WTC11 (cell line): Measurements from ENCODE around the gene FANCD2. TPM values are rescaled to one million over a fixed set of nuclear protein-coding genes. Genes with fewer than 3 reads are reported as not detected.
A peak's percentile ranks its signal among the peaks of the same experiment; 100 is the strongest.

Experiments
- ATAC-seq: fragments of 200-7000 bp; cut with Tn5 transposase; 2 replicates; pipeline ENCODE4 v1.10.0; 2021; ENCODE audit warnings: mild to moderate bottlenecking, moderate library complexity
- CTCF ChIA-PET: fragments of 300-600 bp; sonication (Branson Sonifier 250); formaldehyde crosslinking; loops from one replicate; lab custom pipeline; 2021; ENCODE audit warnings: antibody characterized with exemption; lab: Charles Lee
- POLR2A ChIA-PET: fragments of 350-600 bp; sonication (Branson Sonifier 250); formaldehyde crosslinking; loops from one replicate; lab custom pipeline; 2021; ENCODE audit warnings: antibody characterized with exemption; lab: Charles Lee
- DNase-seq: peaks from one replicate; pipeline ENCODE4 v3.0.0; 2021; ENCODE audit warnings: low spot score
- H3K27ac Mint-ChIP-seq: 2 replicates; pipeline ENCODE4 v1.8.0; 2021; ENCODE audit warnings: mixed read lengths
- H3K27me3 Mint-ChIP-seq: 2 replicates; pipeline ENCODE4 v1.8.0; 2021; ENCODE audit warnings: low read depth, mild to moderate bottlenecking, moderate library complexity, mixed read lengths
- H3K36me3 Mint-ChIP-seq: 2 replicates; pipeline ENCODE4 v1.8.0; 2021; ENCODE audit warnings: mixed read lengths
- H3K4me1 Mint-ChIP-seq: 2 replicates; pipeline ENCODE4 v1.8.0; 2022; ENCODE audit warnings: mixed read lengths
- H3K4me3 Mint-ChIP-seq: 2 replicates; pipeline ENCODE4 v1.8.0; 2021; ENCODE audit warnings: mild to moderate bottlenecking, moderate library complexity, mixed read lengths
- H3K9me3 Mint-ChIP-seq: 2 replicates; pipeline ENCODE4 v1.8.0; 2021; ENCODE audit warnings: mixed read lengths
- AFF4 ChIP-seq: sonication (generic); formaldehyde crosslinking; IDR thresholded peaks from 2 replicates; pipeline ENCODE4 v1.8.1; 2023; ENCODE audit warnings: mild to moderate bottlenecking, missing genetic modification reagents, borderline replicate concordance
- ARID4B ChIP-seq: sonication (generic); formaldehyde crosslinking; IDR thresholded peaks from 2 replicates; pipeline ENCODE4 v1.8.0; 2023; ENCODE audit warnings: missing genetic modification reagents, mild to moderate bottlenecking, borderline replicate concordance
- ATF6 ChIP-seq: sonication (generic); formaldehyde crosslinking; IDR thresholded peaks from 2 replicates; pipeline ENCODE4 v1.8.1; 2023; ENCODE audit warnings: mild to moderate bottlenecking, missing genetic modification reagents
- ESRRA ChIP-seq: sonication (generic); formaldehyde crosslinking; IDR thresholded peaks from 2 replicates; pipeline ENCODE4 v1.8.1; 2022; ENCODE audit warnings: mild to moderate bottlenecking, missing genetic modification reagents, borderline replicate concordance
- JAZF1 ChIP-seq: fragments of 250-450 bp; sonication (Bioruptor Pico); IDR thresholded peaks from 2 replicates; pipeline ENCODE4 v1.9.0; 2021; ENCODE audit warnings: moderate library complexity, mild to moderate bottlenecking, inconsistent platforms
- NFYB ChIP-seq: sonication (generic); formaldehyde crosslinking; conservative IDR thresholded peaks from 2 replicates; pipeline ENCODE4 v1.8.0; 2022; ENCODE audit warnings: low read depth, missing genetic modification reagents
- NR2C2 ChIP-seq: sonication (generic); formaldehyde crosslinking; IDR thresholded peaks from 2 replicates; pipeline ENCODE4 v1.8.0; 2022; ENCODE audit warnings: mild to moderate bottlenecking, missing genetic modification reagents
- NR3C1 ChIP-seq: sonication (generic); formaldehyde crosslinking; conservative IDR thresholded peaks from 2 replicates; pipeline ENCODE4 v1.8.1; 2023; ENCODE audit warnings: low read depth, mild to moderate bottlenecking, missing genetic modification reagents
- RORB ChIP-seq: fragments of 250-450 bp; sonication (Bioruptor Pico); IDR thresholded peaks from 2 replicates; pipeline ENCODE4 v1.9.0; 2021; ENCODE audit warnings: mild to moderate bottlenecking
- SMAD4 ChIP-seq: sonication (generic); formaldehyde crosslinking; IDR thresholded peaks from 2 replicates; pipeline ENCODE4 v1.8.0; 2022; ENCODE audit warnings: mild to moderate bottlenecking, missing genetic modification reagents
- SP1 ChIP-seq: sonication (generic); formaldehyde crosslinking; conservative IDR thresholded peaks from 2 replicates; pipeline ENCODE4 v1.8.1; 2022; ENCODE audit warnings: missing genetic modification reagents
- TEAD1 ChIP-seq: sonication (generic); formaldehyde crosslinking; IDR thresholded peaks from 2 replicates; pipeline ENCODE4 v1.8.0; 2022; ENCODE audit warnings: mild to moderate bottlenecking, missing genetic modification reagents
- ZNF121 ChIP-seq: sonication (generic); formaldehyde crosslinking; IDR thresholded peaks from 2 replicates; pipeline ENCODE4 v1.8.0; 2023; ENCODE audit warnings: missing genetic modification reagents
- ZNF396 ChIP-seq: fragments of 250-450 bp; sonication (Bioruptor Pico); IDR thresholded peaks from 2 replicates; pipeline ENCODE4 v1.8.0; 2021; ENCODE audit warnings: mild to moderate bottlenecking, moderate library complexity, borderline replicate concordance
- ZNF425 ChIP-seq: fragments of 250-450 bp; sonication (Bioruptor Pico); conservative IDR thresholded peaks from 2 replicates; pipeline ENCODE4 v1.9.0; 2021; ENCODE audit warnings: mild to moderate bottlenecking
- ZNF671 ChIP-seq: fragments of 250-450 bp; sonication (Bioruptor Pico); IDR thresholded peaks from 2 replicates; pipeline ENCODE4 v1.8.0; 2021; ENCODE audit warnings: mild to moderate bottlenecking
- total RNA-seq: library from RNA; stranded (reverse); gene quantifications from 3 replicates; pipeline ENCODE4 v1.2.3, GENCODE V29; 2021

The FANCD2 gene
- total RNA-seq, 1 experiment from 2014 or later, result 69.6 TPM

GRCh38 chr3:10026084-10026890 lies at the start of gene FANCD2 (continued):
- TF ChIP-seq SMAD4 (CRISPR knock-in tag) (no peak), ATF6 (CRISPR knock-in tag) (no peak), NFYB (CRISPR knock-in tag) (no peak), ZNF671 (CRISPR knock-in tag) (no peak), TEAD1 (peak; percentile 94; the same call in 1 of the 2 replicates), AFF4 (CRISPR knock-in tag) (no peak), ARID4B (peak; percentile 97), SP1 (CRISPR knock-in tag) (peak; percentile 73)

DNA sequence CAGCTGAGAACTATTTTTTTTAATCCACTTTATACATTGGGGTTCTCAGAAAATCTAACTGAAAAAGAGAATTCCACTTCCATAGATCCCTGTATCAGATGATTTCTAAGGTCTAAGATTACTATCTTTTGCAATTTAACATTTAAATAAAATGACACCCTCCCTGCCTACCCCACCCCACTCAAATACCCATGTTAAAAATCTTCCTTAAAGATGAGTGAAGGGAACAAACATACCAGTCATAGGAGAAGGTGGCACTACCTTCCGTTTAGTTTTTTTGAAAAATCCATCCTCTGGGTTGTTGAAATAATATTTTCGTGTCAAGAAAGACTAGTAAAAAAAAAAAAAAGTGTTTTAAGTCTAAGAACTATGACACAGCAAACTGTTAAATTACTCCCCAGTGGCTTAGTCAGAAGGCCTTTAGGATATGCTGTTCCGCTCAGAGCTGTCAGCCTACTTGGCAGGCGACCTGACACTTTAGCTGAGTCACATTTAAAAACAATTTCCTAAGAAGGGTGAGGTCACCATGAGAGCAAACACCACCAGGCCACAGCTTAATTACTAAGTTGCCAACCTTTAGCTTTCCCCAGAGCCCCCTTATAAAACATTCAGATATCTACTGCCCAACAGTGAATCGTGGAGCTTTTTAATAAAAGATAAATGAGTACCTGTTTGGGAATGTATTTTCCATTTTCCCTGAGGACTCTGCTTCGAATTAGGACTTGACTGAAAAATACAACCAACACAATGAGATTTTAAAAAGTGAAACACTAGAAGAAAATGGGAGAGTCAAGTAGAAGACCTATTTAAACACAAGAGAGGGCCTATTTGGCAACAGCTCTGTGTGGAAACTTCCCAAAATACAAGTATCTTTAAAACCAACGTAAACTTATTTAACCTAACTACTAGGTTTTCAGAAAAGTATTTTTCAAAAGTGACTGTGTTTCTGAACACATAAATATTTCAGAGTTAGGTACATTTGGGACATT lies 49.2 kb upstream of the FANCD2 start:
- ChIA-PET CTCF (interaction anchor here (1.2 kb wide), 1 partner anchor 25 kb away, joined by 3 read pairs; no protein-coding TSS in a partner anchor), POLR2A (no interaction called here)
- H3K4me1 Mint-ChIP-seq, result no peaks in the 10 kb centered on the region
- no peak overlapping the region for H3K4me3 Mint-ChIP-seq
- no peaks in the 10 kb centered on the region for H3K9me3 Mint-ChIP-seq
- peaks cover 33% of the 10 kb centered on the region for H3K36me3 Mint-ChIP-seq
- no peak overlapping the region for H3K27ac Mint-ChIP-seq
- H3K27me3 Mint-ChIP-seq, result no peaks in the 10 kb centered on the region
- no peak for ATAC-seq
- no peak for DNase-seq
- TF ChIP-seq ZNF121 (CRISPR knock-in tag) (no peak), ESRRA (CRISPR knock-in tag) (no peak), NR2C2 (CRISPR knock-in tag) (no peak), ZNF425 (CRISPR knock-in tag) (no peak), NR3C1 (CRISPR knock-in tag) (no peak), ZNF396 (CRISPR knock-in tag) (no peak), JAZF1 (CRISPR knock-in tag) (no peak), NFYB (CRISPR knock-in tag) (no peak), RORB (no peak), ZNF671 (CRISPR knock-in tag) (no peak), ARID4B (no peak)
